ENCODE measurements around the gene SCN5A. TPM values are rescaled to one million over a fixed set of nuclear protein-coding genes. Genes with fewer than 3 reads are reported as not detected.

Gene SCN5A
- total RNA-seq, 1 donor from 2014 or later: 3.3 TPM

GRCh38 chr3:38689346-38689745 lies 39.9 kb upstream of the SCN5A start:
- no peak for FAIRE-seq
- H4K20me1 ChIP-seq (ENCODE audit: insufficient read depth, low read length): no peaks in the 10 kb centered on the region
- H3K4me1 ChIP-seq (ENCODE audit: insufficient read depth, low read length): no peaks in the 10 kb centered on the region
- TF ChIP-seq CTCF (IDR thresholded peaks at IDR 0.05; ENCODE audit: insufficient read depth, low read depth, low read length) (no peak), EZH2 (IDR thresholded peaks at IDR 0.05; ENCODE audit: insufficient read depth, low read length) (no peak)
- Mint-ChIP-seq H3K27ac (ENCODE audit: unreplicated experiment) (no peak overlapping the region), H3K4me1 (ENCODE audit: low read depth, unreplicated experiment) (no peaks in the 10 kb centered on the region), H3K9me3 (ENCODE audit: unreplicated experiment) (peaks cover 4% of the 10 kb centered on the region), H3K4me3 (ENCODE audit: unreplicated experiment) (no peak overlapping the region), H3K36me3 (ENCODE audit: low read depth, unreplicated experiment) (no peaks in the 10 kb centered on the region), H3K27me3 (ENCODE audit: low read depth, unreplicated experiment) (peaks cover 2% of the 10 kb centered on the region)
- DNase-seq (ENCODE audit: low read depth): no peak
- no peaks in the 10 kb centered on the region for H3K9me3 ChIP-seq (ENCODE audit: insufficient read depth, low read depth, low read length)
- no peak overlapping the region for H3K4me3 ChIP-seq (ENCODE audit: insufficient read depth, low read depth, low read length)
- H3K36me3 ChIP-seq (ENCODE audit: insufficient read depth, low read length): no peaks in the 10 kb centered on the region
- H3K27me3 ChIP-seq (ENCODE audit: insufficient read depth, low read length): no peaks in the 10 kb centered on the region
- no peak overlapping the region for H3K9ac ChIP-seq (ENCODE audit: low read length)
- no peak overlapping the region for H2AFZ ChIP-seq (ENCODE audit: low read depth, low read length)
- no peaks in the 10 kb centered on the region for H3K79me2 ChIP-seq (ENCODE audit: insufficient read depth, low read length)
- no peak overlapping the region for H3K27ac ChIP-seq (ENCODE audit: low read depth, low read length)
- no peak overlapping the region for H3K4me2 ChIP-seq (ENCODE audit: low read length)

- H3K27ac Mint-ChIP-seq (ENCODE audit: unreplicated experiment): no peak overlapping the region
- Histone ChIP-seq H3K4me1 (ENCODE audit: insufficient read depth, low read length) (no peaks in the 10 kb centered on the region), H3K4me2 (ENCODE audit: low read length) (no peak overlapping the region), H3K36me3 (ENCODE audit: insufficient read depth, low read length) (no peaks in the 10 kb centered on the region), H3K27ac (ENCODE audit: low read depth, low read length) (no peak overlapping the region), H3K9me3 (ENCODE audit: insufficient read depth, low read depth, low read length) (no peaks in the 10 kb centered on the region), H3K4me3 (ENCODE audit: insufficient read depth, low read depth, low read length) (no peak overlapping the region), H2AFZ (ENCODE audit: low read depth, low read length) (no peak overlapping the region), H3K27me3 (ENCODE audit: insufficient read depth, low read length) (no peaks in the 10 kb centered on the region), H4K20me1 (ENCODE audit: insufficient read depth, low read length) (no peaks in the 10 kb centered on the region), H3K9ac (ENCODE audit: low read length) (no peak overlapping the region), H3K79me2 (ENCODE audit: insufficient read depth, low read length) (no peaks in the 10 kb centered on the region)
- TF ChIP-seq CTCF (IDR thresholded peaks at IDR 0.05; ENCODE audit: insufficient read depth, low read depth, low read length) (no peak), EZH2 (IDR thresholded peaks at IDR 0.05; ENCODE audit: insufficient read depth, low read length) (no peak)
- H3K36me3 Mint-ChIP-seq (ENCODE audit: low read depth, unreplicated experiment): no peaks in the 10 kb centered on the region
- FAIRE-seq (no peak), DNase-seq (ENCODE audit: low read depth) (no peak)
- peaks cover 16% of the 10 kb centered on the region for H3K27me3 Mint-ChIP-seq (ENCODE audit: low read depth, unreplicated experiment)
- peaks cover 2% of the 10 kb centered on the region for H3K9me3 Mint-ChIP-seq (ENCODE audit: unreplicated experiment)
- no peaks in the 10 kb centered on the region for H3K4me1 Mint-ChIP-seq (ENCODE audit: low read depth, unreplicated experiment)
- H3K4me3 Mint-ChIP-seq (ENCODE audit: unreplicated experiment): no peak overlapping the region
Observed at GRCh38 chr3:38687321-38687720, 37.8 kb upstream of the SCN5A start.

GRCh38 chr3:38684546-38684945 lies 35.1 kb upstream of the SCN5A start:
- H2AFZ ChIP-seq (ENCODE audit: low read depth, low read length): no peak overlapping the region
- H3K27me3 Mint-ChIP-seq (ENCODE audit: low read depth, unreplicated experiment): peaks cover 39% of the 10 kb centered on the region
- TF ChIP-seq EZH2 (IDR thresholded peaks at IDR 0.05; ENCODE audit: insufficient read depth, low read length): no peak

More at GRCh38 chr3:38684546-38684945, 35.1 kb upstream of the SCN5A start:
- Mint-ChIP-seq H3K4me1 (ENCODE audit: low read depth, unreplicated experiment) (no peaks in the 10 kb centered on the region), H3K27ac (ENCODE audit: unreplicated experiment) (no peak overlapping the region), H3K9me3 (ENCODE audit: unreplicated experiment) (peaks cover 2% of the 10 kb centered on the region), H3K4me3 (ENCODE audit: unreplicated experiment) (no peak overlapping the region), H3K36me3 (ENCODE audit: low read depth, unreplicated experiment) (no peaks in the 10 kb centered on the region)
- FAIRE-seq (no peak), DNase-seq (ENCODE audit: low read depth) (no peak)
- Histone ChIP-seq H3K79me2 (ENCODE audit: insufficient read depth, low read length) (no peaks in the 10 kb centered on the region), H3K4me3 (ENCODE audit: insufficient read depth, low read depth, low read length) (no peak overlapping the region), H3K4me1 (ENCODE audit: insufficient read depth, low read length) (no peaks in the 10 kb centered on the region), H3K36me3 (ENCODE audit: insufficient read depth, low read length) (no peaks in the 10 kb centered on the region), H3K27ac (ENCODE audit: low read depth, low read length) (no peak overlapping the region), H3K9ac (ENCODE audit: low read length) (no peak overlapping the region), H3K4me2 (ENCODE audit: low read length) (no peak overlapping the region), H3K9me3 (ENCODE audit: insufficient read depth, low read depth, low read length) (no peaks in the 10 kb centered on the region), H4K20me1 (ENCODE audit: insufficient read depth, low read length) (no peaks in the 10 kb centered on the region), H3K27me3 (ENCODE audit: insufficient read depth, low read length) (no peaks in the 10 kb centered on the region)
